Suprapubic skin (tissue), 4 donors: ENCODE data around the gene PFDN4. TPM values are rescaled to one million over a fixed set of nuclear protein-coding genes. Genes with fewer than 3 reads are reported as not detected.

Experiments
- DNase-seq, 2 donors: peaks; one replicate each; pipeline ENCODE4 v3.0.0-alpha.2; 2019; ENCODE audit warnings: low spot score in 2 of 2
- H3K27ac ChIP-seq: fragments of 200-600 bp; sonication (generic); one replicate; pipeline ENCODE4 v1.5.1; 2019
- H3K27me3 ChIP-seq: fragments of 200-600 bp; sonication (generic); one replicate; pipeline ENCODE4 v1.5.1; 2019
- H3K36me3 ChIP-seq: fragments of 200-600 bp; sonication (generic); one replicate; pipeline ENCODE4 v1.5.1; 2019
- H3K4me1 ChIP-seq: fragments of 200-600 bp; sonication (generic); one replicate; pipeline ENCODE4 v1.5.1; 2019
- H3K4me3 ChIP-seq: fragments of 200-600 bp; sonication (generic); one replicate; pipeline ENCODE4 v1.5.1; 2019; ENCODE audit warnings: mild to moderate bottlenecking
- H3K9me3 ChIP-seq: fragments of 200-600 bp; sonication (generic); one replicate; pipeline ENCODE4 v1.5.1; 2019
- CTCF ChIP-seq, 2 donors: fragments of 200-600 bp in 1 of 2; fragments of 450-650 bp in 1 of 2; sonication (generic) in 1 of 2; IDR thresholded peaks; one replicate each; pipeline ENCODE4 v1.5.1; 2016 to 2019; ENCODE audit warnings: antibody characterized with exemption in 2 of 2, mild to moderate bottlenecking in 1 of 2, moderate library complexity in 1 of 2
- EP300 ChIP-seq: sonication (generic); formaldehyde crosslinking; IDR thresholded peaks from one replicate; pipeline ENCODE4 v1.6.1; 2017; ENCODE audit warnings: antibody characterized with exemption
- POLR2A ChIP-seq, 2 donors: fragments of 450-650 bp; IDR thresholded peaks; one replicate each; pipeline ENCODE4 v1.6.1; 2017; ENCODE audit warnings: antibody characterized with exemption in 2 of 2, mild to moderate bottlenecking in 2 of 2, moderate library complexity in 2 of 2
- POLR2AphosphoS5 ChIP-seq, 3 donors: sonication (generic); formaldehyde crosslinking; IDR thresholded peaks; one replicate each; pipeline ENCODE4 v1.6.1; 2017; ENCODE audit warnings: antibody characterized with exemption in 3 of 3
- WGBS: methylation state at CpG from one replicate; pipeline ENCODE4 v1.1.5; 2018; 5-methylcytosine and 5-hydroxymethylcytosine counted together
- total RNA-seq, 4 donors: library from RNA; depleted of rRNA; stranded (reverse); fragments of >200 nt; gene quantifications; one replicate each; pipeline ENCODE4 v1.1.0, GENCODE V29; 2016

Gene PFDN4
- total RNA-seq, 4 donors from 2014 or later: 33.2 to 48.7 (median 42.0) TPM

DNA sequence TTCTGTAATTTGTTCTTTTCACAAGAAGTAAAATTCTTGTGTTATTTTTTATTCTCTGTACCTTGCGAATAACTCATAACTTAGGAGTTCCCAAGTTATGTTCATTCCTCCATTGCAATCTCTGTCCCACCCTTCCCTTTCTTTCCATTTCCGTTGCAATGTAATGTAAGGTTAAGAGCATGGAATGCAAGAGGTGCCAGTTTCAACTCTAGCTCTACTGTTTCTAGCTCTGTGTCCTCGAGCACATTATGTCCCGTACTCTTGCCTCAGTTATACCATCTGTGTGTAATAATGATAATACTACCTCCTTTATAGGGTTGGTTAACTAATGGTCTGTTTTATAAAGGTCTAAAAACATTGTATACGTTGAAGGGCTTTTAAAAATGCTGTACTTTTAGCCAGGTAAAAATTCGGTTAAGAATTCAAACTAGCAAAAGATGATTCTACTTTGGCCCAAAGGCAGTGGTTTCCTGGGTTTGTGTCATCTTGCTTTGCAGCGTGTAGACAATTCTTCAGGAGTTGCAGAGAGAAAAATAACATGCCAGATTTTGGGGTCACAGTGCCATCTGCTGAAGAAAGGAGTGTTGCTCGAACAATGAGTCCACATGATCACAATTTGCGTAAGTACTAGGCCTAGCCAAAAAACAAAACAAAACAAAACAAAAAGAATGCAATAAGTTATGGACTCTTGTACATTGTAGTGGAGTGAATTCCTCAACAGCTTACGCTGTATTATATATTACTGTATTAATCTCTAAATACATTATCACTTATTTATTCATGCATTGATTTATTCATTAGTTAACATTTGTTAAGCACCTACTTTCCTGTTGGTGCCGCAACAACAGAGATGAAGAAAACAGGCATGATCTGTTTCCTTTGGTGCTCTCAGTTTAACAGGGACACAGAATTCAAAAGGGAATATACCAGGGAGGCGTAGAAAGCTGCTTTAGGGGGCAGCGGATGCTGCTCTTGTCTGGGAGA lies 10.0 kb upstream of the PFDN4 start:
- H3K36me3 ChIP-seq: no peaks in the 10 kb centered on the region
- no peaks in the 10 kb centered on the region for H3K9me3 ChIP-seq
- 69% methylated on average over 13 of the region's 13 CpGs for WGBS
- no peak overlapping the region for H3K4me3 ChIP-seq
- peaks cover 20% of the 10 kb centered on the region for H3K4me1 ChIP-seq
- TF ChIP-seq CTCF (IDR thresholded peaks at IDR 0.05) (peak in 1 of 2 donors; percentile 11), POLR2AphosphoS5 (IDR thresholded peaks at IDR 0.05) (no peak)
- DNase-seq: no peak
- H3K27ac ChIP-seq: no peak overlapping the region
- H3K27me3 ChIP-seq: no peaks in the 10 kb centered on the region

DNA sequence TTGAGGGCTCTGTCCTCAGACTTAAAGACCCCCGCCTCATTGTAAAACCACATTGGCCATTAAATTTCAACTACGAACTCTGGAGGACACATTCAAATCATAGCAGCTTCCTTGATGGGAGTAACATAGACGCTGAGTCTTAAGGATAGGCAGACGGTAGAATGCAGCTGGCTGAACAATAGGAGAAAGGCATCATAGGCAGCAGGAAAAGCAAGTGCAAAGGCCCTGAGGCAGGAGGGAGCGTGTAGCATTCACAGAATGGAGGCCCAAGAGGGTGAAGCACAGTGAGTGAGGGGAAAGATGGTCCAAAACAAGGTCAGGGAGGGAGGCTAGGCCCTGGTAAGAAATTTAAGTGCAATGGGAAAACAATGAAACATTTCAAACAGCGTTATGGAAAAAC lies 8.6 kb upstream of the PFDN4 start:
- H3K36me3 ChIP-seq: no peaks in the 10 kb centered on the region
- TF ChIP-seq POLR2A (IDR thresholded peaks at IDR 0.05) (no peak), EP300 (no peak), CTCF (IDR thresholded peaks at IDR 0.05) (no peak), POLR2AphosphoS5 (IDR thresholded peaks at IDR 0.05) (no peak)
- WGBS: 73% methylated on average over 6 of the region's 6 CpGs
- H3K4me1 ChIP-seq: peaks cover 20% of the 10 kb centered on the region
- no peak overlapping the region for H3K27ac ChIP-seq
- no peak overlapping the region for H3K4me3 ChIP-seq
- H3K27me3 ChIP-seq: no peaks in the 10 kb centered on the region
- DNase-seq: no peak
- H3K9me3 ChIP-seq: no peaks in the 10 kb centered on the region

- H3K36me3 ChIP-seq: no peaks in the 10 kb centered on the region
- 9% methylated on average over 7 of the region's 7 CpGs for WGBS
- peak; percentile 84 for DNase-seq
- peak; percentile 85 to 87 for TF ChIP-seq CTCF (IDR thresholded peaks at IDR 0.05)
- TF ChIP-seq POLR2AphosphoS5 (IDR thresholded peaks at IDR 0.05): no peak
- no peak for TF ChIP-seq POLR2A (IDR thresholded peaks at IDR 0.05)
- TF ChIP-seq EP300: no peak
- H3K4me1 ChIP-seq: peaks cover 20% of the 10 kb centered on the region
- H3K4me3 ChIP-seq: no peak overlapping the region
- H3K27ac ChIP-seq: no peak overlapping the region
- no peaks in the 10 kb centered on the region for H3K27me3 ChIP-seq
- no peaks in the 10 kb centered on the region for H3K9me3 ChIP-seq
Observed at GRCh38 chr20:54199721-54200176, 8.1 kb upstream of the PFDN4 start.

DNA sequence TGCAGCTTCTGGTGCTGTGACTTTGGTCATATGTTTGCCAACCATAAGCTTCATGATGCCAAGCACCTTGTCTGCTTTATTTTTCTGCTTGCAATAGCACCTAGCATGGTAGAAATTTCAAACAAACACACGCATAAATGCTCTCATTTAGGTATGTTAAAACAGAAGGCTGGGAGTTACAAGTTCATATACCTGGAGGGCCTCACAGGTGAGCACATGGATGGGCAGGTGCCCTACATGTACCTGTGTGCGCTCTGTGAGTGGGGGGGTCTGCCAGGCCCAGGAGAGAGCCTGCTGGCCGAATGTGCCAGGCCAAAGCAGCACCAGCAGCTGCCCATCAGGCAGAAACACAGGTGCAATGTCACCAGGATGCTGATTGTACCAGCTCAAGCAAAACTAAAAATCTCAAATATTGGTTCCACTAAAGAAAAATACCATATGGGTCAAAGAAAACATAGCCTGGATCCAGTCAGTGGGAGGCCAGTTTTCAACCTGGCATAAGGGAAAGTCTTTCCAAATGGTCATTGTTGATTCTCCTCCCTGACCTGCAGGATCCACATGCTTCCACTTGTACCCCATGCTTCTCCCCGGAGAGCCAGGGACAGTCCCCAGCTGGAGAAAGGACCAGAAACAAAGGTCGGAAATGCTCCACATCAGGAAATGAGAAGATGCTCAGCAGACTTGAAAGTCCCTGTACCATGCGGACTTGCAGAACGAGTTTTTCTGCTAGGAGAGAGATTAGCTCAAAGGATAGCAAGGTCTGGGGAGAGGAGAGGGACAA lies 7.2 kb upstream of the PFDN4 start:
- 48% methylated on average over 7 of the region's 7 CpGs for WGBS
- DNase-seq: no peak
- no peak for TF ChIP-seq CTCF (IDR thresholded peaks at IDR 0.05)
- no peak for TF ChIP-seq EP300
- TF ChIP-seq POLR2AphosphoS5 (IDR thresholded peaks at IDR 0.05): no peak
- TF ChIP-seq POLR2A (IDR thresholded peaks at IDR 0.05): no peak
- Histone ChIP-seq H3K4me1 (peaks cover 20% of the 10 kb centered on the region), H3K27me3 (no peaks in the 10 kb centered on the region), H3K36me3 (no peaks in the 10 kb centered on the region), H3K4me3 (no peak overlapping the region), H3K9me3 (no peaks in the 10 kb centered on the region), H3K27ac (no peak overlapping the region)
